Testis (tissue), 3 donors: ENCODE data around the gene XPC. TPM values are rescaled to one million over a fixed set of nuclear protein-coding genes. Genes with fewer than 3 reads are reported as not detected.

Source experiments
- DNase-seq: peaks from one replicate; pipeline ENCODE4 v3.0.0-alpha.2; 2019
- H3K27ac ChIP-seq, 2 donors: fragments of 200-600 bp; sonication (generic); one replicate each; pipeline ENCODE4 v1.5.1; 2019
- H3K27me3 ChIP-seq: fragments of 200-600 bp; sonication (generic); one replicate; pipeline ENCODE4 v1.5.1; 2019
- H3K36me3 ChIP-seq: fragments of 200-600 bp; sonication (generic); one replicate; pipeline ENCODE4 v1.5.1; 2017; ENCODE audit warnings: low read depth; ENCODE audit errors: missing control alignments
- H3K4me1 ChIP-seq: fragments of 200-600 bp; sonication (generic); one replicate; pipeline ENCODE4 v1.5.1; 2019
- H3K4me3 ChIP-seq, 2 donors: fragments of 200-600 bp; sonication (generic); one replicate each; pipeline ENCODE4 v1.5.1; 2017 to 2019
- H3K9me3 ChIP-seq: fragments of 200-600 bp; sonication (generic); one replicate; pipeline ENCODE4 v1.5.1; 2017
- POLR2A ChIP-seq: fragments of 450-650 bp; IDR thresholded peaks from one replicate; pipeline ENCODE4 v1.6.1; 2017; ENCODE audit warnings: antibody characterized with exemption, mild to moderate bottlenecking, moderate library complexity
- WGBS, 2 donors: methylation state at CpG; one replicate each; pipeline ENCODE4 v1.1.5; 2018; 5-methylcytosine and 5-hydroxymethylcytosine counted together
- intact Hi-C: fragments of 100-400 bp; cut with DNase I; formaldehyde crosslinking; loops from one replicate; pipeline ENCODE4 v1.15.1; 2023; ENCODE audit warnings: low total_unique reads
- polyA plus RNA-seq: library from polyadenylated mRNA; stranded (reverse); fragments of 350-450 nt; fragmentation: Illumina TruSeq; extraction: RNeasy Lipid Tissue Mini Kit (QIAGEN cat#74804); gene quantifications from one replicate; pipeline ENCODE4 v1.2.3, GENCODE V29; 2014; ENCODE audit warnings: low read depth, low replicate concordance; ENCODE audit not compliant: insufficient read depth
- total RNA-seq, 2 donors: library from RNA; depleted of rRNA; stranded (reverse); fragments of >200 nt; gene quantifications; one replicate each; pipeline ENCODE4 v1.2.3, GENCODE V29; 2016
- TF ChIP-seq, protein P1 (sequence below), 3 experiments: fragments of 450-650 bp in 2 of 3; fragments of 200-600 bp in 1 of 3; sonication (generic) in 1 of 3; IDR thresholded peaks; one replicate each; pipeline ENCODE4 v1.5.1; 2016 to 2019; ENCODE audit warnings: antibody characterized with exemption in 3 of 3, mild to moderate bottlenecking in 2 of 3, moderate library complexity in 1 of 3

The XPC gene
- total and polyA plus RNA-seq, 3 donors from 2014 or later: 25.1 to 54.1 (median 48.7) TPM

- no peak overlapping the region for H3K4me3 ChIP-seq
- peak; percentile 10 for DNase-seq
- intact Hi-C loops: no loop called here
- 80 to 85% methylated on average over 9 to 11 of the region's 11 CpGs for WGBS, 2 donors
- TF ChIP-seq, protein P1, sequence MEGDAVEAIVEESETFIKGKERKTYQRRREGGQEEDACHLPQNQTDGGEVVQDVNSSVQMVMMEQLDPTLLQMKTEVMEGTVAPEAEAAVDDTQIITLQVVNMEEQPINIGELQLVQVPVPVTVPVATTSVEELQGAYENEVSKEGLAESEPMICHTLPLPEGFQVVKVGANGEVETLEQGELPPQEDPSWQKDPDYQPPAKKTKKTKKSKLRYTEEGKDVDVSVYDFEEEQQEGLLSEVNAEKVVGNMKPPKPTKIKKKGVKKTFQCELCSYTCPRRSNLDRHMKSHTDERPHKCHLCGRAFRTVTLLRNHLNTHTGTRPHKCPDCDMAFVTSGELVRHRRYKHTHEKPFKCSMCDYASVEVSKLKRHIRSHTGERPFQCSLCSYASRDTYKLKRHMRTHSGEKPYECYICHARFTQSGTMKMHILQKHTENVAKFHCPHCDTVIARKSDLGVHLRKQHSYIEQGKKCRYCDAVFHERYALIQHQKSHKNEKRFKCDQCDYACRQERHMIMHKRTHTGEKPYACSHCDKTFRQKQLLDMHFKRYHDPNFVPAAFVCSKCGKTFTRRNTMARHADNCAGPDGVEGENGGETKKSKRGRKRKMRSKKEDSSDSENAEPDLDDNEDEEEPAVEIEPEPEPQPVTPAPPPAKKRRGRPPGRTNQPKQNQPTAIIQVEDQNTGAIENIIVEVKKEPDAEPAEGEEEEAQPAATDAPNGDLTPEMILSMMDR (IDR thresholded peaks at IDR 0.05): no peak
- TF ChIP-seq POLR2A: no peak
- no peaks in the 10 kb centered on the region for H3K36me3 ChIP-seq
- no peaks in the 10 kb centered on the region for H3K9me3 ChIP-seq
- H3K4me1 ChIP-seq: no peaks in the 10 kb centered on the region
- H3K27ac ChIP-seq: no peak overlapping the region
- H3K27me3 ChIP-seq: no peaks in the 10 kb centered on the region
Measured at GRCh38 chr3:14152233-14152962, 26.0 kb downstream of the XPC start.

DNA sequence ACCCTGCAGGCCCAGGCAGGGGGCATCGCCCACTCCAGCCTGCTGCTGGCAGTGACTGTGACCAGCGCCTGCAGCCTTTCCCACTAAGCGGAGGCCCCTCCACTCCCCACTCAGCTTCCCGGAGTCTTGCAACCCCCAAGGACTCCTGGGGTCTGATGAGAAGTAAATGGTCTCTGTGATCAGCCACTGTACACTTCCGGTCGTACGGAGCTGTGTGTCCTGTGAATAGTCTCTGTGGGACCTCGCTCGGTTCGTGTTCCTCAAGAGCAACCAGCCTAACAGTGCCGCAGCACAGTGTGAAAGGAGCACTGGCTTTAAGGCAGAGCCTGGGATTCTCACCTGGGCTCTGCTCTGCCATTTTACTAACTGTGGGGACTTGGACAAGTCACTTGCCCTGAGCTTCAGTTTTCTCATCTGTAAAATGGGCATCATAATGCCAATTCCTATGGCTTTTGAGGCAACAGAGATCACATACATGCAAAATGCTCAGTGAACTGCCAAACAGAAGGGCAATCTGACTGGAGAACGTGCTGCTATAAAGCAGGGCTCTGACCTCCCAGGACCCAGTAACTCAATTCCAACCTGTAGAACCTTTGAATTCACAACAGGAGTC is 26.8 kb downstream of the XPC start:
- peak; percentile 1 for DNase-seq
- H3K9me3 ChIP-seq: no peaks in the 10 kb centered on the region
- H3K4me3 ChIP-seq: no peak overlapping the region
- H3K4me1 ChIP-seq: no peaks in the 10 kb centered on the region
- H3K36me3 ChIP-seq: no peaks in the 10 kb centered on the region
- no peak overlapping the region for H3K27ac ChIP-seq
- 85 to 93% methylated on average over 7 to 12 of the region's 12 CpGs for WGBS, 2 donors
- intact Hi-C loops: no loop called here
- no peaks in the 10 kb centered on the region for H3K27me3 ChIP-seq
- TF ChIP-seq POLR2A: no peak
- TF ChIP-seq, protein P1 (IDR thresholded peaks at IDR 0.05): no peak

DNA sequence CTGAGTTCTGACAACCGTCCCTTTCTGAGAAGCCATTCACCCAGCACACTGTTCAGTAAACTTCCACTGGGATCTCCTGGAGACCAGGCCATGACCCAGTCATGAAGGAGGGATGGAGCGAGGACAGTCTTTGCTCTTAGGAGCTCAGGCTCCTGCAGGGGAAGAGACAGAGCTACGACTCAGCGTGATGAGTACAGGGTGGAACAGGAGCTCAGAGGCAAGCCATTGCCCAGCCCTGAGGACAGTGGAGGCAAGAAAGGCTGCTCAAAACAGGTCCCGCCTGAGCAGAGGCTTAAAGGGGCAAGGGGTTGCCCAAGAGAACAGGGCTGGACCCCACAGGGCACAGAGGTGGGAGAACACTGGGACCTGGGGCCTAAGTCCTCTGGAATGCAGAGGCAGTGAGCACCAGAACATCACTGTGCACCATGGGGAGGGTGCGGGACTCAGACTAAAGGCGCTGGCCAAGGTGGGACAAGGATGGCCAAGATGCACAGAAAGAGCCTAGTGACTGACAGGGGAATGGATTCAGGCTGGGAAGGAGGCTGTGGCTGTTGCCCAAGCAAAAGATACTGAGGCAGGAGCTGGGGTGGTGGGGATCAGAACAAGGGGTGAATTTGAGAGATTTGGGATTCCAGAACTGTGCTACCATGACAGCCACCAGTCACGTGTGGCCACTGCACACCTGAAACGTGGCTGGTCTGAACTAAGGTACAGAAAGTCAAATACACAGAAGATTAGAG is 27.7 kb downstream of the XPC start:
- intact Hi-C loops: no loop called here
- Histone ChIP-seq H3K36me3 (no peaks in the 10 kb centered on the region), H3K4me3 (no peak overlapping the region), H3K27me3 (no peaks in the 10 kb centered on the region), H3K4me1 (no peaks in the 10 kb centered on the region), H3K27ac (no peak overlapping the region), H3K9me3 (no peaks in the 10 kb centered on the region)
- 94 to 96% methylated on average over 8 to 9 of the region's 9 CpGs for WGBS, 2 donors
- DNase-seq: peak; percentile 6
- TF ChIP-seq POLR2A: no peak
- TF ChIP-seq, protein P1 (IDR thresholded peaks at IDR 0.05): no peak

- Histone ChIP-seq H3K4me3 (no peak overlapping the region), H3K36me3 (no peaks in the 10 kb centered on the region), H3K27me3 (no peaks in the 10 kb centered on the region), H3K4me1 (peaks cover 2% of the 10 kb centered on the region), H3K9me3 (no peaks in the 10 kb centered on the region), H3K27ac (no peak overlapping the region)
- 89 to 92% methylated on average over 5 to 9 of the region's 9 CpGs for WGBS, 2 donors
- no peak for TF ChIP-seq POLR2A
- TF ChIP-seq, protein P1 (IDR thresholded peaks at IDR 0.05): no peak
- DNase-seq: peak; percentile 7
- intact Hi-C loops: no loop called here
Measured at GRCh38 chr3:14150078-14150477, 28.3 kb downstream of the XPC start.
